Memory B cell (primary cell): ENCODE data around the gene FARSB.

Source experiments
- ATAC-seq: fragments of 150-1000 bp; cut with Tn5 transposase; 2 replicates; pipeline ENCODE4 v1.10.0; 2021; ENCODE audit warnings: low read depth, mild to moderate bottlenecking, moderate library complexity
- DNase-seq, 2 donors: peaks; one replicate each; pipeline ENCODE4 v3.0.0; 2022; ENCODE audit warnings: low spot score in 2 of 2
- H3K27ac Mint-ChIP-seq: one replicate; pipeline ENCODE4 v1.8.0; 2022; ENCODE audit warnings: mild to moderate bottlenecking, moderate library complexity, mixed read lengths
- H3K27me3 Mint-ChIP-seq: one replicate; pipeline ENCODE4 v1.8.0; 2022; ENCODE audit warnings: mixed read lengths
- H3K36me3 Mint-ChIP-seq: one replicate; pipeline ENCODE4 v1.8.0; 2022; ENCODE audit warnings: mild to moderate bottlenecking, mixed read lengths
- H3K4me1 Mint-ChIP-seq: one replicate; pipeline ENCODE4 v1.8.0; 2022; ENCODE audit warnings: mixed read lengths
- H3K4me3 Mint-ChIP-seq: one replicate; pipeline ENCODE4 v1.8.0; 2022; ENCODE audit warnings: mild to moderate bottlenecking, moderate library complexity, mixed read lengths
- H3K9me3 Mint-ChIP-seq: one replicate; pipeline ENCODE4 v1.8.0; 2022; ENCODE audit warnings: mixed read lengths

FARSB gene

GRCh38 chr2:222673883-222674282 is 18.0 kb upstream of the FARSB start:
- Mint-ChIP-seq H3K27me3 (peaks cover 35% of the 10 kb centered on the region), H3K4me3 (no peak overlapping the region), H3K36me3 (no peaks in the 10 kb centered on the region), H3K9me3 (no peaks in the 10 kb centered on the region), H3K4me1 (peaks cover 12% of the 10 kb centered on the region), H3K27ac (no peak overlapping the region)
- no peak for DNase-seq
- peak; percentile 80 for ATAC-seq

GRCh38 chr2:222673273-222673672 is 17.4 kb upstream of the FARSB start:
- no peak for ATAC-seq
- DNase-seq = no peak
- no peak overlapping the region for H3K27ac Mint-ChIP-seq
- H3K27me3 Mint-ChIP-seq = peaks cover 34% of the 10 kb centered on the region
- no peaks in the 10 kb centered on the region for H3K36me3 Mint-ChIP-seq
- no peak overlapping the region for H3K4me3 Mint-ChIP-seq
- H3K4me1 Mint-ChIP-seq = peaks cover 12% of the 10 kb centered on the region
- H3K9me3 Mint-ChIP-seq = no peaks in the 10 kb centered on the region

GRCh38 chr2:222672068-222672401 is 16.1 kb upstream of the FARSB start:
- H3K27me3 Mint-ChIP-seq = peaks cover 29% of the 10 kb centered on the region

GRCh38 chr2:222671259-222672067 is 15.6 kb upstream of the FARSB start, which contains the start of gene MOGAT1:
TSS of gene MOGAT1 (plus strand) at chr2:222671658. CDS start at chr2:222671786, 128 bp downstream.
- DNase-seq (no peak), ATAC-seq (no peak)
- Mint-ChIP-seq H3K9me3 (no peaks in the 10 kb centered on the region), H3K27ac (no peak within 1 kb of the TSS), H3K4me3 (peak within 1 kb of the TSS; percentile 36), H3K36me3 (no peaks in the 10 kb centered on the region), H3K4me1 (peaks cover 12% of the 10 kb centered on the region), H3K27me3 (peaks cover 29% of the 10 kb centered on the region)

More at GRCh38 chr2:222672068-222672401, 16.1 kb upstream of the FARSB start:
- peaks cover 12% of the 10 kb centered on the region for H3K4me1 Mint-ChIP-seq
- H3K27ac Mint-ChIP-seq = no peak overlapping the region
- no peaks in the 10 kb centered on the region for H3K36me3 Mint-ChIP-seq
- peak overlapping the region; percentile 36 for H3K4me3 Mint-ChIP-seq
- ATAC-seq = no peak
- DNase-seq = no peak
- no peaks in the 10 kb centered on the region for H3K9me3 Mint-ChIP-seq

- DNase-seq (no peak), ATAC-seq (no peak)
- Mint-ChIP-seq H3K4me1 (peaks cover 12% of the 10 kb centered on the region), H3K9me3 (no peaks in the 10 kb centered on the region), H3K4me3 (no peak overlapping the region), H3K36me3 (no peaks in the 10 kb centered on the region), H3K27me3 (peaks cover 30% of the 10 kb centered on the region), H3K27ac (no peak overlapping the region)
Measured at GRCh38 chr2:222670191-222671038, 14.5 kb upstream of the FARSB start.

- Mint-ChIP-seq H3K27ac (no peak overlapping the region), H3K27me3 (peaks cover 27% of the 10 kb centered on the region), H3K9me3 (no peaks in the 10 kb centered on the region), H3K4me3 (no peak overlapping the region), H3K36me3 (no peaks in the 10 kb centered on the region), H3K4me1 (peaks cover 12% of the 10 kb centered on the region)
- ATAC-seq (no peak), DNase-seq (no peak)
Measured at GRCh38 chr2:222669353-222669752, 13.5 kb upstream of the FARSB start.

GRCh38 chr2:222668494-222669154 is 12.7 kb upstream of the FARSB start:
- DNase-seq (no peak), ATAC-seq (no peak)
- H3K4me3 Mint-ChIP-seq = no peak overlapping the region
- H3K27me3 Mint-ChIP-seq = peaks cover 24% of the 10 kb centered on the region
- H3K27ac Mint-ChIP-seq = no peak overlapping the region
- H3K9me3 Mint-ChIP-seq = no peaks in the 10 kb centered on the region
- H3K36me3 Mint-ChIP-seq = no peaks in the 10 kb centered on the region
- peaks cover 10% of the 10 kb centered on the region for H3K4me1 Mint-ChIP-seq

- H3K36me3 Mint-ChIP-seq = no peaks in the 10 kb centered on the region
- H3K4me3 Mint-ChIP-seq = no peak overlapping the region
- H3K4me1 Mint-ChIP-seq = no peaks in the 10 kb centered on the region
- no peaks in the 10 kb centered on the region for H3K9me3 Mint-ChIP-seq
- DNase-seq (no peak), ATAC-seq (no peak)
- peaks cover 3% of the 10 kb centered on the region for H3K27me3 Mint-ChIP-seq
- no peak overlapping the region for H3K27ac Mint-ChIP-seq
Measured at GRCh38 chr2:222663479-222663878, 7.6 kb upstream of the FARSB start.

- Mint-ChIP-seq H3K36me3 (no peaks in the 10 kb centered on the region), H3K9me3 (no peaks in the 10 kb centered on the region), H3K4me3 (peak overlapping the region; percentile 92), H3K27ac (peak overlapping the region; percentile 100), H3K27me3 (no peaks in the 10 kb centered on the region), H3K4me1 (peaks cover 27% of the 10 kb centered on the region)
- ATAC-seq (peak; percentile 3), DNase-seq (no peak)
Measured at GRCh38 chr2:222656526-222657446, 894 bp upstream of the FARSB start.

GRCh38 chr2:222653280-222653679 is 2.6 kb downstream of the FARSB start:
- ATAC-seq (no peak), DNase-seq (no peak)
- no peaks in the 10 kb centered on the region for H3K9me3 Mint-ChIP-seq
- no peaks in the 10 kb centered on the region for H3K27me3 Mint-ChIP-seq
- peaks cover 8% of the 10 kb centered on the region for H3K36me3 Mint-ChIP-seq
- H3K4me1 Mint-ChIP-seq = peaks cover 36% of the 10 kb centered on the region
- no peak overlapping the region for H3K4me3 Mint-ChIP-seq
- no peak overlapping the region for H3K27ac Mint-ChIP-seq

GRCh38 chr2:222652491-222653255 is 3.2 kb downstream of the FARSB start:
- H3K27me3 Mint-ChIP-seq = no peaks in the 10 kb centered on the region
- peaks cover 36% of the 10 kb centered on the region for H3K4me1 Mint-ChIP-seq
- no peak for DNase-seq
- no peak for ATAC-seq
- H3K4me3 Mint-ChIP-seq = no peak overlapping the region
- H3K9me3 Mint-ChIP-seq = no peaks in the 10 kb centered on the region
- no peak overlapping the region for H3K27ac Mint-ChIP-seq
- H3K36me3 Mint-ChIP-seq = peaks cover 11% of the 10 kb centered on the region

GRCh38 chr2:222651718-222652418 is 4.0 kb downstream of the FARSB start:
- ATAC-seq = no peak

More at GRCh38 chr2:222651718-222652418, 4.0 kb downstream of the FARSB start:
- Mint-ChIP-seq H3K9me3 (no peaks in the 10 kb centered on the region), H3K4me3 (no peak overlapping the region), H3K27ac (no peak overlapping the region), H3K4me1 (peaks cover 33% of the 10 kb centered on the region), H3K27me3 (no peaks in the 10 kb centered on the region), H3K36me3 (peaks cover 11% of the 10 kb centered on the region)
- DNase-seq = no peak
